ENCODE measurements around the gene WIPF3. TPM values are rescaled to one million over a fixed set of nuclear protein-coding genes. Genes with fewer than 3 reads are reported as not detected.

Gene WIPF3
- total RNA-seq, 1 experiment from 2014 or later: 2.0 TPM

DNA sequence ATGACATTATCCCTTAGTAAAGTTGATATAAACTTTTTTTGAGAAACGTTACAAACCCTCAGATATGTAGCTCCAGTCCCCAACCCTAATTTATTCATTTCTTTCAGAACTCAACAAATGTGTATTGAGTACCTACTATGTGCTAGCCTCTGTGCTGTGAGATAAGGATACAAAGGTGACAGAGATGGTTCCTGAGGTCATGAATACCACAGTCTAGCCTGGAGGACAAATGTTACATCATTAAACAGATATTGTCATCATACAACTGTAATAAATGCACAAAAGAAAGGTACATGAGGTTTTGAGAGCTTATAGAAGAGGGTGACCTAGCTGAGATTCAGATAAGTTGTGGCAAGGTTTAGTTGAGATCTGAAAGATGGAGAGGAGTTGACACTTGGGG is 4.4 kb upstream of the WIPF3 start:
- in situ Hi-C loops (cut with HindIII; ENCODE audit: low pct_unique_long_range_greater_than_20kb, low sequenced_read_pairs): no loop called here
- no TSS peak for BruUV-seq (replicated peaks)
- DNase-seq (ENCODE audit: low read depth, low spot score) (no peak), ATAC-seq (no peak)
- Histone ChIP-seq H3K4me1 (ENCODE audit: control insufficient read depth, insufficient read depth, low read length) (no peaks in the 10 kb centered on the region), H3K27me3 (ENCODE audit: control insufficient read depth, insufficient read depth, low read length) (peaks cover 16% of the 10 kb centered on the region), H3K27ac (ENCODE audit: low read length) (no peak overlapping the region), H3K36me3 (ENCODE audit: control insufficient read depth, insufficient read depth, low read length) (no peaks in the 10 kb centered on the region), H3K9me3 (ENCODE audit: control insufficient read depth, insufficient read depth, low read depth, low read length) (no peaks in the 10 kb centered on the region), H3K4me3 (ENCODE audit: low read depth in 2 of 2, low read length in 2 of 2) (no peak overlapping the region)
- no peak for TF ChIP-seq POLR2AphosphoS5 (IDR thresholded peaks at IDR 0.05; ENCODE audit: low read depth, low read length)
- TF ChIP-seq CTCF (IDR thresholded peaks at IDR 0.05): no peak
- TF ChIP-seq, protein P1, sequence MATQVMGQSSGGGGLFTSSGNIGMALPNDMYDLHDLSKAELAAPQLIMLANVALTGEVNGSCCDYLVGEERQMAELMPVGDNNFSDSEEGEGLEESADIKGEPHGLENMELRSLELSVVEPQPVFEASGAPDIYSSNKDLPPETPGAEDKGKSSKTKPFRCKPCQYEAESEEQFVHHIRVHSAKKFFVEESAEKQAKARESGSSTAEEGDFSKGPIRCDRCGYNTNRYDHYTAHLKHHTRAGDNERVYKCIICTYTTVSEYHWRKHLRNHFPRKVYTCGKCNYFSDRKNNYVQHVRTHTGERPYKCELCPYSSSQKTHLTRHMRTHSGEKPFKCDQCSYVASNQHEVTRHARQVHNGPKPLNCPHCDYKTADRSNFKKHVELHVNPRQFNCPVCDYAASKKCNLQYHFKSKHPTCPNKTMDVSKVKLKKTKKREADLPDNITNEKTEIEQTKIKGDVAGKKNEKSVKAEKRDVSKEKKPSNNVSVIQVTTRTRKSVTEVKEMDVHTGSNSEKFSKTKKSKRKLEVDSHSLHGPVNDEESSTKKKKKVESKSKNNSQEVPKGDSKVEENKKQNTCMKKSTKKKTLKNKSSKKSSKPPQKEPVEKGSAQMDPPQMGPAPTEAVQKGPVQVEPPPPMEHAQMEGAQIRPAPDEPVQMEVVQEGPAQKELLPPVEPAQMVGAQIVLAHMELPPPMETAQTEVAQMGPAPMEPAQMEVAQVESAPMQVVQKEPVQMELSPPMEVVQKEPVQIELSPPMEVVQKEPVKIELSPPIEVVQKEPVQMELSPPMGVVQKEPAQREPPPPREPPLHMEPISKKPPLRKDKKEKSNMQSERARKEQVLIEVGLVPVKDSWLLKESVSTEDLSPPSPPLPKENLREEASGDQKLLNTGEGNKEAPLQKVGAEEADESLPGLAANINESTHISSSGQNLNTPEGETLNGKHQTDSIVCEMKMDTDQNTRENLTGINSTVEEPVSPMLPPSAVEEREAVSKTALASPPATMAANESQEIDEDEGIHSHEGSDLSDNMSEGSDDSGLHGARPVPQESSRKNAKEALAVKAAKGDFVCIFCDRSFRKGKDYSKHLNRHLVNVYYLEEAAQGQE (IDR thresholded peaks at IDR 0.05; ENCODE audit: insufficient read depth in 1 of 2, low read depth in 2 of 2, low read length in 1 of 2): no peak
- TF ChIP-seq TCF7L2 (IDR thresholded peaks at IDR 0.05; ENCODE audit: low read depth, low read length): no peak
- no peak for TF ChIP-seq SIN3A (IDR thresholded peaks at IDR 0.05; ENCODE audit: borderline replicate concordance, insufficient read depth, low read depth, low read length)
- intact Hi-C loops (cut with micrococcal nuclease; ENCODE audit: unreplicated experiment): no loop called here
- ChIA-PET POLR2A (no interaction called here), CTCF (no interaction called here)

DNA sequence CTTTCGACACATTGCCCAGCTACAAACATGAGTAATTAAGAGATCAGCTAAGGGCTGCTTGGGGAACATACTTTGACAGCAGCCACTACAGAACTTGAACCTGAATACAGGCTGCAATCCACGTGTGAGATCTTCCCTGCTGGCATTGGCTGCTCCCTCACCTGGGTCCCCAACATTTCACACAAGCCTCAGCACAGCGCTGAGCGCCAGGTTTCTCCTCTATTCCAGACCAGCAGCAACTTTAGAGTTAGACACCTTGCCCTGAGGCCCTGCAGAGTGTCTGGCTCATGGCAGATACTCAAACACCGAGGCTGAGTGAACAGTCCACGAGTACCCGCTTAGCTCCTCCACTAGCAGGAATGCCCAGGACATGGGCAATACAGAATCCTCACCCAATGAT is 1.3 kb upstream of the WIPF3 start:
- H3K4me1 ChIP-seq (ENCODE audit: control insufficient read depth, insufficient read depth, low read length): no peaks in the 10 kb centered on the region
- TF ChIP-seq, protein P1 (IDR thresholded peaks at IDR 0.05; ENCODE audit: insufficient read depth in 1 of 2, low read depth in 2 of 2, low read length in 1 of 2): no peak
- TF ChIP-seq POLR2AphosphoS5 (IDR thresholded peaks at IDR 0.05; ENCODE audit: low read depth, low read length) (no peak), CTCF (IDR thresholded peaks at IDR 0.05) (no peak), TCF7L2 (IDR thresholded peaks at IDR 0.05; ENCODE audit: low read depth, low read length) (no peak), SIN3A (IDR thresholded peaks at IDR 0.05; ENCODE audit: borderline replicate concordance, insufficient read depth, low read depth, low read length) (no peak)
- DNase-seq (ENCODE audit: low read depth, low spot score) (no peak), ATAC-seq (no peak)
- H3K36me3 ChIP-seq (ENCODE audit: control insufficient read depth, insufficient read depth, low read length): no peaks in the 10 kb centered on the region
- CTCF ChIA-PET: interaction anchor here (1.0 kb wide), 1 partner anchor 26 kb away, joined by 8 read pairs; no protein-coding TSS in a partner anchor
- intact Hi-C loops (cut with micrococcal nuclease; ENCODE audit: unreplicated experiment): no loop called here
- H3K27me3 ChIP-seq (ENCODE audit: control insufficient read depth, insufficient read depth, low read length): peaks cover 30% of the 10 kb centered on the region
- H3K4me3 ChIP-seq (ENCODE audit: low read depth in 2 of 2, low read length in 2 of 2): no peak overlapping the region
- in situ Hi-C loops (cut with HindIII; ENCODE audit: low pct_unique_long_range_greater_than_20kb, low sequenced_read_pairs): no loop called here
- no peak overlapping the region for H3K27ac ChIP-seq (ENCODE audit: low read length)
- no peaks in the 10 kb centered on the region for H3K9me3 ChIP-seq (ENCODE audit: control insufficient read depth, insufficient read depth, low read depth, low read length)
- POLR2A ChIA-PET: no interaction called here
- BruUV-seq (replicated peaks): no TSS peak
